Adrenal gland (tissue), 5 donors: Measurements from ENCODE around the gene CREB5.

Experiments used
- POLR2A ChIP-seq, 2 donors: fragments of 450-650 bp; IDR thresholded peaks; one replicate each; pipeline ENCODE4 v1.6.1; 2017; ENCODE audit warnings: antibody characterized with exemption in 2 of 2, mild to moderate bottlenecking in 2 of 2, moderate library complexity in 1 of 2
- TF ChIP-seq, protein P1 (sequence below), 6 experiments: fragments of 450-650 bp in 4 of 6; fragments of 200-600 bp in 2 of 6; sonication (generic) in 1 of 6; IDR thresholded peaks; 1 replicate in 5 of 6; 2 replicates in 1 of 6; pipeline versions ENCODE4 v1.5.1 to v1.8.0; 2016 to 2021; ENCODE audit warnings: antibody characterized with exemption in 6 of 6, mild to moderate bottlenecking in 2 of 6, moderate library complexity in 1 of 6
- donor health status: DM: no; HTN: no; CAD: no.

- TF ChIP-seq, protein P1, sequence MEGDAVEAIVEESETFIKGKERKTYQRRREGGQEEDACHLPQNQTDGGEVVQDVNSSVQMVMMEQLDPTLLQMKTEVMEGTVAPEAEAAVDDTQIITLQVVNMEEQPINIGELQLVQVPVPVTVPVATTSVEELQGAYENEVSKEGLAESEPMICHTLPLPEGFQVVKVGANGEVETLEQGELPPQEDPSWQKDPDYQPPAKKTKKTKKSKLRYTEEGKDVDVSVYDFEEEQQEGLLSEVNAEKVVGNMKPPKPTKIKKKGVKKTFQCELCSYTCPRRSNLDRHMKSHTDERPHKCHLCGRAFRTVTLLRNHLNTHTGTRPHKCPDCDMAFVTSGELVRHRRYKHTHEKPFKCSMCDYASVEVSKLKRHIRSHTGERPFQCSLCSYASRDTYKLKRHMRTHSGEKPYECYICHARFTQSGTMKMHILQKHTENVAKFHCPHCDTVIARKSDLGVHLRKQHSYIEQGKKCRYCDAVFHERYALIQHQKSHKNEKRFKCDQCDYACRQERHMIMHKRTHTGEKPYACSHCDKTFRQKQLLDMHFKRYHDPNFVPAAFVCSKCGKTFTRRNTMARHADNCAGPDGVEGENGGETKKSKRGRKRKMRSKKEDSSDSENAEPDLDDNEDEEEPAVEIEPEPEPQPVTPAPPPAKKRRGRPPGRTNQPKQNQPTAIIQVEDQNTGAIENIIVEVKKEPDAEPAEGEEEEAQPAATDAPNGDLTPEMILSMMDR (IDR thresholded peaks at IDR 0.05): no peak
- TF ChIP-seq POLR2A (IDR thresholded peaks at IDR 0.05): no peak
Measured at GRCh38 chr7:28618383-28618782, 206.1 kb downstream of the CREB5 start.
